ENCODE measurements around the gene TTLL4.

DNA sequence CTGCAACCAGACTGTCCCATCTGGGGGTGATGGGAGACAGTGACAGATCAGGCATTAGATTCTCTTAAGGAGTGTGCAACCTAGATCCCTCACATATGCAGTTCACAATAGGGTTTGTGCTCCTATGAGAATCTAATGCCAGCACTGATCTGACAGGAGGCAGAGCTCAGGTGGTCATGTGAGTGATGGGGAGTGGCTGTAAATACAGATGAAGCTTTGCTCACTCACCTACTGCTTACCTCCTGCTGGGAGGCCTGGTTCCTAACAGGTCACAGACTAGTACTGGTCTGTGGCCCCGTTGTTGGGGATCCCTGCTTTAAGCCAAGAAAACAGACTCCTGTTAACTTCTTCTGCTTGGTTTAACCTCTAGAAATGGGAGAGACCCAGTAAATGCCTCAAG is 74.5 kb downstream of the TTLL4 start:
- TF ChIP-seq, protein P1, sequence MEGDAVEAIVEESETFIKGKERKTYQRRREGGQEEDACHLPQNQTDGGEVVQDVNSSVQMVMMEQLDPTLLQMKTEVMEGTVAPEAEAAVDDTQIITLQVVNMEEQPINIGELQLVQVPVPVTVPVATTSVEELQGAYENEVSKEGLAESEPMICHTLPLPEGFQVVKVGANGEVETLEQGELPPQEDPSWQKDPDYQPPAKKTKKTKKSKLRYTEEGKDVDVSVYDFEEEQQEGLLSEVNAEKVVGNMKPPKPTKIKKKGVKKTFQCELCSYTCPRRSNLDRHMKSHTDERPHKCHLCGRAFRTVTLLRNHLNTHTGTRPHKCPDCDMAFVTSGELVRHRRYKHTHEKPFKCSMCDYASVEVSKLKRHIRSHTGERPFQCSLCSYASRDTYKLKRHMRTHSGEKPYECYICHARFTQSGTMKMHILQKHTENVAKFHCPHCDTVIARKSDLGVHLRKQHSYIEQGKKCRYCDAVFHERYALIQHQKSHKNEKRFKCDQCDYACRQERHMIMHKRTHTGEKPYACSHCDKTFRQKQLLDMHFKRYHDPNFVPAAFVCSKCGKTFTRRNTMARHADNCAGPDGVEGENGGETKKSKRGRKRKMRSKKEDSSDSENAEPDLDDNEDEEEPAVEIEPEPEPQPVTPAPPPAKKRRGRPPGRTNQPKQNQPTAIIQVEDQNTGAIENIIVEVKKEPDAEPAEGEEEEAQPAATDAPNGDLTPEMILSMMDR (IDR thresholded peaks at IDR 0.05 in 8 of 11, conservative IDR thresholded peaks at IDR 0.05 in 3 of 11), result no peak
- TF ChIP-seq POLR2AphosphoS5 (IDR thresholded peaks at IDR 0.05), result no peak
